ENCODE results near the gene CDK6.

DNA sequence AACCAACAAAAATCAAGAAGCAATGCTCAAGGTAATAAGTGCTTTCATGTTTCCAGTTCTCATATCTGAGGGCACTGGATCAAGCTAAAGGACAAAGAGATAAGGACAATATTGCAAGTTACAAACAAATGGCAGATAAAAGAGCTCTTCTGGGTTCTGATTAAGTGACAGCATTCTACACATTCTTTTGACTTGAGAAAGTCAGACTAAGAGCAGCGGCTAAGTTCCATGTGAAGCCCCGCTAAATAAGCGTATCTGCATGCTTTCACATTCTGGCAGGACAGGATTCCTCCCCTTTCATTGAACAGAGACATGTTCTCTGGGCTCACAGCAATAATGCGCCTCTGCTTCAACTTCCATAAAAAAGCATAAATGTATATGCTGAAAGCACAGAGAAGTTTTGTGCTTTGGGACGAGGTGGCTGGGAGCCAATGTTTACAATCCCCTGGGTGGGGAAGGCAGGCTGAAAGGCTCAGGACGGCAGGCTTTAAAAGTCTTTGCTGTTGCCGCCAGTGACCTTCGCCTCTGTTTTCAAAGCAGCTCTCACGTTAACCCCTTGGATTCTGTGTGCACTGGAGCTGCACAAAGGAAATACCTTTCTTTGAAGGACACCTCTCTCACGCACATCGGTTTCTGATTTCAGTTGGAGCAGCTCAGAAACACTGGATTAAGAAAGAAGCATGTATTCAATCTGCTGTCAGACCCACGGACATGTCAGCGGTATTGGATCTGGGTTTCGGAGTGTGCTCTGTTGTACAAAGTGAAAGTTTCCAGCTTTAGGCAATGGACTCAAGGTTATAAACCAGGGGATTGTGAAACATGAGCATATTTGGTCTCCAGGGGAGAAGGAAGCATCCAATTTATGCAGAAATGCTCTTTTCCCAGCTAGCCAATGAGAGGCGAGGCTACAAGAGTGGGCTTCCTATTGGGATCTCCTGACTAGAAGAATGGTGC, 140.8 kb downstream of the CDK6 start:
- TF ChIP-seq POLR2AphosphoS5 (IDR thresholded peaks at IDR 0.05; ENCODE audit: low read depth, low read length) (no peak), TAF1 (IDR thresholded peaks at IDR 0.05; ENCODE audit: borderline replicate concordance, low read depth, low read length) (no peak)
